ENCODE results near the gene KNDC1.

- TF ChIP-seq POLR2AphosphoS5 (IDR thresholded peaks at IDR 0.05; ENCODE audit: borderline replicate concordance, low read depth, low read length) = no peak
- no peak for TF ChIP-seq EZH2 (IDR thresholded peaks at IDR 0.05)
Measured at GRCh38 chr10:133177380-133178157, 17.6 kb downstream of the KNDC1 start.

Data from SK-N-MC (cell line).